ENCODE data around the gene PLAU.
"Not testable (repeated sequence)": the region's sequence is repeated elsewhere in the genome, so short reads cannot be mapped to it uniquely, and the experiment has no call there.

DNA sequence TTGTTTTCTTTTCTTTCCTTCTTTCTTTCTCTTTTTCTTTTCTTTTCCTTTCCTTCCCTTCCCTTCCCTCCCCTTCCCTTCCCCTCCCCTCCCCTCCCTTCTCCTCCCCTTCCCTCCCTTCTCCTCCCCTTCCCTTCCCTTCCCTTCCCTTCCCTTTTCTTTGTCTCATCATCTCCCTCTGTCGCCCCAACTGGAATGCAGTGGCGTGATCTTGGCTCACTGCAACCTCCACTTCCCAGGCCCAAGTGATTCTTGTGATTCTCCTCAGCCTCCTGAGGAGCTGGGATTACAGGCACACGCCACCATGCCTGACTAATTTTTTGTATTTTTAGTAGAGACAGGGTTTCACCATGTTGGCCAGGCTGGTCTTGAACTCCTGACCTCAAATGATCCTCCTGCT lies 21.5 kb upstream of the PLAU start:
- not testable (repeated sequence) for TF ChIP-seq FOSL1 (CRISPR knock-in tag; IDR thresholded peaks at IDR 0.05; ENCODE audit: borderline replicate concordance); BRCA1 (CRISPR knock-in tag; IDR thresholded peaks at IDR 0.05); POLR2A (IDR thresholded peaks at IDR 0.05; ENCODE audit: insufficient read depth in 1 of 2, low read depth in 2 of 2, low read length in 2 of 2)
- TF ChIP-seq, protein P1, sequence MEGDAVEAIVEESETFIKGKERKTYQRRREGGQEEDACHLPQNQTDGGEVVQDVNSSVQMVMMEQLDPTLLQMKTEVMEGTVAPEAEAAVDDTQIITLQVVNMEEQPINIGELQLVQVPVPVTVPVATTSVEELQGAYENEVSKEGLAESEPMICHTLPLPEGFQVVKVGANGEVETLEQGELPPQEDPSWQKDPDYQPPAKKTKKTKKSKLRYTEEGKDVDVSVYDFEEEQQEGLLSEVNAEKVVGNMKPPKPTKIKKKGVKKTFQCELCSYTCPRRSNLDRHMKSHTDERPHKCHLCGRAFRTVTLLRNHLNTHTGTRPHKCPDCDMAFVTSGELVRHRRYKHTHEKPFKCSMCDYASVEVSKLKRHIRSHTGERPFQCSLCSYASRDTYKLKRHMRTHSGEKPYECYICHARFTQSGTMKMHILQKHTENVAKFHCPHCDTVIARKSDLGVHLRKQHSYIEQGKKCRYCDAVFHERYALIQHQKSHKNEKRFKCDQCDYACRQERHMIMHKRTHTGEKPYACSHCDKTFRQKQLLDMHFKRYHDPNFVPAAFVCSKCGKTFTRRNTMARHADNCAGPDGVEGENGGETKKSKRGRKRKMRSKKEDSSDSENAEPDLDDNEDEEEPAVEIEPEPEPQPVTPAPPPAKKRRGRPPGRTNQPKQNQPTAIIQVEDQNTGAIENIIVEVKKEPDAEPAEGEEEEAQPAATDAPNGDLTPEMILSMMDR (CRISPR knock-in tag; IDR thresholded peaks at IDR 0.05), result not testable (repeated sequence)
- TF ChIP-seq, protein P2, sequence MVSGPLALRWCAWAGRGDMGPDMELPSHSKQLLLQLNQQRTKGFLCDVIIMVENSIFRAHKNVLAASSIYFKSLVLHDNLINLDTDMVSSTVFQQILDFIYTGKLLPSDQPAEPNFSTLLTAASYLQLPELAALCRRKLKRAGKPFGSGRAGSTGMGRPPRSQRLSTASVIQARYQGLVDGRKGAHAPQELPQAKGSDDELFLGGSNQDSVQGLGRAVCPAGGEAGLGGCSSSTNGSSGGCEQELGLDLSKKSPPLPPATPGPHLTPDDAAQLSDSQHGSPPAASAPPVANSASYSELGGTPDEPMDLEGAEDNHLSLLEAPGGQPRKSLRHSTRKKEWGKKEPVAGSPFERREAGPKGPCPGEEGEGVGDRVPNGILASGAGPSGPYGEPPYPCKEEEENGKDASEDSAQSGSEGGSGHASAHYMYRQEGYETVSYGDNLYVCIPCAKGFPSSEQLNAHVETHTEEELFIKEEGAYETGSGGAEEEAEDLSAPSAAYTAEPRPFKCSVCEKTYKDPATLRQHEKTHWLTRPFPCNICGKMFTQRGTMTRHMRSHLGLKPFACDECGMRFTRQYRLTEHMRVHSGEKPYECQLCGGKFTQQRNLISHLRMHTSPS (CRISPR knock-in tag; IDR thresholded peaks at IDR 0.05; ENCODE audit: low read depth), result not testable (repeated sequence)
